Calu3 (cell line): Measurements from ENCODE around the gene RAB4A. TPM values are rescaled to one million over a fixed set of nuclear protein-coding genes. Genes with fewer than 3 reads are reported as not detected.
"Not testable (repeated sequence)": the region's sequence is repeated elsewhere in the genome, so short reads cannot be mapped to it uniquely, and the experiment has no call there.

Experiments
- BruUV-seq: library from RNA; stranded (reverse); fragments of 400-500 nt; replicated peaks from 2 replicates; lab custom pipeline; 2021; lab: Mats Ljungman, UMichigan
- CTCF ChIA-PET: fragments of 300-600 bp; sonication (Branson Sonifier 250); formaldehyde crosslinking; loops from one replicate; lab custom pipeline; 2022; ENCODE audit warnings: antibody characterized with exemption; lab: Charles Lee
- DNase-seq: peaks from one replicate; pipeline ENCODE4 v3.0.0; 2022
- H3K27ac Mint-ChIP-seq: one replicate; pipeline ENCODE4 v1.8.0; 2022; ENCODE audit warnings: mixed read lengths; ENCODE audit not compliant: unreplicated experiment
- H3K27me3 Mint-ChIP-seq: one replicate; pipeline ENCODE4 v1.8.0; 2022; ENCODE audit warnings: mixed read lengths; ENCODE audit not compliant: unreplicated experiment
- H3K36me3 Mint-ChIP-seq: one replicate; pipeline ENCODE4 v1.8.0; 2022; ENCODE audit warnings: mild to moderate bottlenecking, moderate library complexity, mixed read lengths; ENCODE audit not compliant: insufficient read depth, unreplicated experiment
- H3K4me1 Mint-ChIP-seq: one replicate; pipeline ENCODE4 v1.8.0; 2022; ENCODE audit warnings: mild to moderate bottlenecking, low read depth, mixed read lengths; ENCODE audit not compliant: unreplicated experiment
- H3K4me3 Mint-ChIP-seq: one replicate; pipeline ENCODE4 v1.8.0; 2022; ENCODE audit warnings: mild to moderate bottlenecking, low read depth, moderate library complexity, mixed read lengths; ENCODE audit not compliant: unreplicated experiment
- H3K9me3 Mint-ChIP-seq: one replicate; pipeline ENCODE4 v1.8.0; 2022; ENCODE audit warnings: low read depth, mixed read lengths; ENCODE audit not compliant: unreplicated experiment
- CTCF ChIP-seq: fragments of 200-600 bp; IDR thresholded peaks from one replicate; pipeline ENCODE4 v1.8.0; 2022; ENCODE audit warnings: antibody characterized with exemption; ENCODE audit not compliant: unreplicated experiment
- intact Hi-C: fragments of 100-400 bp; cut with micrococcal nuclease; formaldehyde crosslinking; loops from one replicate; pipeline ENCODE4 v1.10.0; 2022; ENCODE audit not compliant: unreplicated experiment
- total RNA-seq: library from RNA; stranded (reverse); gene quantifications from 2 replicates; pipeline ENCODE4 v1.2.3, GENCODE V29; 2022

RAB4A gene
- total RNA-seq, 1 experiment from 2014 or later = 78.7 TPM

GRCh38 chr1:229325401-229325800, 54.5 kb downstream of the RAB4A start:
- BruUV-seq = no TSS peak
- no peak for TF ChIP-seq CTCF
- peaks cover 16% of the 10 kb centered on the region for H3K36me3 Mint-ChIP-seq
- peak overlapping the region; percentile 22 for H3K27ac Mint-ChIP-seq
- H3K27me3 Mint-ChIP-seq = no peaks in the 10 kb centered on the region
- CTCF ChIA-PET = no interaction called here
- intact Hi-C loops = no loop called here
- no peak overlapping the region for H3K4me3 Mint-ChIP-seq
- H3K9me3 Mint-ChIP-seq = no peaks in the 10 kb centered on the region
- no peak for DNase-seq
- H3K4me1 Mint-ChIP-seq = no peaks in the 10 kb centered on the region

GRCh38 chr1:229325853-229326487, 55.1 kb downstream of the RAB4A start:
- no peak for DNase-seq
- TF ChIP-seq CTCF = no peak
- intact Hi-C loops = no loop called here
- Mint-ChIP-seq H3K27ac (no peak overlapping the region), H3K9me3 (no peaks in the 10 kb centered on the region), H3K36me3 (peaks cover 12% of the 10 kb centered on the region), H3K27me3 (no peaks in the 10 kb centered on the region), H3K4me1 (no peaks in the 10 kb centered on the region), H3K4me3 (no peak overlapping the region)
- no TSS peak for BruUV-seq
- CTCF ChIA-PET = no interaction called here

DNA sequence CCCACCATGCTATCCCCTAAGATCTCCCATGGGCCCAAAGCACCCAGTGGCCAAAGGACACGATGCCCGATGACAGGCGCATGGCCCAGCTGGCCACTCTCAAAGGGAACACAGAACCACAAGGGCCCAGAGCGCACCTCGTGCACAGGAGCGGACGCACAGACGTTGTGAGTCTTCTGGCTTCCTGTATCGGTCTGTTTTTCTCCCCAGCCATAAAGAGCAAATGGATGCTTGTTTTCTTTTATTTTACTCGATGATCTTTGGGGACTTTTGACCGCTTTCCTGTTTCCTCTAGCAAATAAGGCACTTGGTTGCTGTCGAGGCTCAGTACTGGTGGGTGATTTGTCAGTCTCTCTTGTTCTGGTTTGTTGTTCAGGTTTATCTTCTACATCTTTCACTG, 55.7 kb downstream of the RAB4A start:
- CTCF ChIA-PET = no interaction called here
- peaks cover 12% of the 10 kb centered on the region for H3K36me3 Mint-ChIP-seq

DNA sequence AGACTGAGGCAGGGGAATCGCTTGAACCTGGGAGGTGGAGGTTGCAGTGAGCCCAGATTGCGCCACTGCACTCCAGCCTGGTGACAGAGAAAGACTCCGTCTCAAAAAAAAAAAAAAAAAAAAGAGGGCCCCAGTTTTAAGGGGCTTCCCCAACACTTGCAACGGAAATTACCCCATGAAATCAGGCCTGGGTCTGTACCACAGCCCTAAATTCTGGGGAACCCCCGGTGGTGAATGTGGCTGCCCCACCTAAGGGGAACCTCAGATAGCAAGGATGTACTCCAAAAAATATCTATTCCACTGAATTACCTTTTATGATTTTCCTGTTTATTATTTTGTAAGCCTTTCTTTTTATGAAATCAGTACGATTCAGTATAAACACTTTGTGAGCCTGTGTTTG, 56.9 kb downstream of the RAB4A start:
- intact Hi-C loops, BruUV-seq, H3K27ac Mint-ChIP-seq, H3K9me3 Mint-ChIP-seq, H3K4me3 Mint-ChIP-seq, H3K27me3 Mint-ChIP-seq, H3K4me1 Mint-ChIP-seq, DNase-seq, CTCF ChIA-PET: not testable (repeated sequence)
- H3K36me3 Mint-ChIP-seq = peaks cover 12% of the 10 kb centered on the region

More for the DNA sequence above, 55.7 kb downstream of the RAB4A start:
- no TSS peak for BruUV-seq
- intact Hi-C loops = no loop called here
- DNase-seq = no peak
- Mint-ChIP-seq H3K4me1 (no peaks in the 10 kb centered on the region), H3K9me3 (no peaks in the 10 kb centered on the region), H3K4me3 (no peak overlapping the region), H3K27ac (no peak overlapping the region), H3K27me3 (no peaks in the 10 kb centered on the region)
- no peak for TF ChIP-seq CTCF

- no peak for DNase-seq
- Mint-ChIP-seq H3K27me3 (no peaks in the 10 kb centered on the region), H3K27ac (no peak overlapping the region), H3K9me3 (no peaks in the 10 kb centered on the region), H3K36me3 (peaks cover 8% of the 10 kb centered on the region), H3K4me3 (no peak overlapping the region), H3K4me1 (no peaks in the 10 kb centered on the region)
- CTCF ChIA-PET = no interaction called here
- intact Hi-C loops = no loop called here
- BruUV-seq = no TSS peak
- TF ChIP-seq CTCF = no peak
Observed at GRCh38 chr1:229328598-229329362, 57.9 kb downstream of the RAB4A start.
